ENCODE data around the gene KDM2A.
"Not testable (repeated sequence)": the region's sequence is repeated elsewhere in the genome, so short reads cannot be mapped to it uniquely, and the experiment has no call there.

The KDM2A gene

DNA sequence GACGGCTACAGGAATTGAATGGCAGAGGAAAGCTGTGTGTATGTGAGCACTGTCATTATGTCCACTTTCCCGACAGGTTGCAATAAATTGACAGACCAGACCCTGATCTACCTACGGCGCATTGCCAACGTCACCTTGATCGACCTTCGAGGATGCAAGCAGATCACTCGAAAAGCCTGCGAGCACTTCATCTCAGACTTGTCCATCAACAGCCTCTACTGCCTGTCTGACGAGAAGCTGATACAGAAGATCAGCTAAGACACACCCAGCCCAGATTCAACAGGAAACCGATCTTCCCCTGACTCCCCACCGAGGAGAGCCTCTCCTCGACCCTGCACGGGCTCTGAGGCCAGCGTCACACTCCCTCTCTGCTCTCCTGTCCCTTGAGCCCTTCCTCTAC, 135.7 kb downstream of the KDM2A start:
- FAIRE-seq (no peak), DNase-seq (ENCODE audit: insufficient read length, low spot score) (no peak)
- TF ChIP-seq POU2F2 (IDR thresholded peaks at IDR 0.05; ENCODE audit: low read depth, low read length) (no peak), SPI1 (IDR thresholded peaks at IDR 0.05; ENCODE audit: low read depth, low read length) (no peak), PAX5 (IDR thresholded peaks at IDR 0.05; ENCODE audit: insufficient read depth, low read length, severe bottlenecking) (no peak), TAF1 (IDR thresholded peaks at IDR 0.05; ENCODE audit: low read depth, low read length) (no peak), POLR2A (IDR thresholded peaks at IDR 0.05; ENCODE audit: low read depth, low read length) (no peak), POLR2AphosphoS5 (IDR thresholded peaks at IDR 0.05; ENCODE audit: low read depth, low read length) (no peak)

DNA sequence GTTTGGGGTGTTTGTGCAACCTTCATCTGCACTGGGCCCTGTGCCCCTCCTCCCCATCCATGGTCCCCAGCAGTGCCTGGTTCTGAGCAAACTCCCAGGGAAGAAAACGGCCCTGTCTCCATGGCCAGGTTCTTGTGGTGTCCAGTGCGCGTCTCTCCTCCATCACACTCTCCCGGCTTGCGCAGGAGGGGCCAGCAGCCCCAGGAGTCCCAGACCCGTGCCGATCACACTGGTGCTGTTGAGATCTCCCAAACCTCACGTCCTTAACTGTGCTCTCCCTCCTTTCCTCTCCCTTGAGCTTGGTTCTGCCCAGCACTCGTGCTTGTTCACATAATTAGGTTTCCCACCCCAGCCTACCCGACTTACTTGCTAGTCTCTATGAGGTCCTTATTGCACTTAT, 136.3 kb downstream of the KDM2A start:
- DNase-seq (ENCODE audit: insufficient read length, low spot score): no peak
- no peak for FAIRE-seq
- TF ChIP-seq POLR2AphosphoS5 (IDR thresholded peaks at IDR 0.05; ENCODE audit: low read depth, low read length) (0 out of 2 replicates have a peak, but pooled peaks have one; percentile 19), PAX5 (IDR thresholded peaks at IDR 0.05; ENCODE audit: insufficient read depth, low read length, severe bottlenecking) (no peak), POLR2A (IDR thresholded peaks at IDR 0.05; ENCODE audit: low read depth, low read length) (0 out of 2 replicates have a peak, but pooled peaks have one; percentile 16)

DNA sequence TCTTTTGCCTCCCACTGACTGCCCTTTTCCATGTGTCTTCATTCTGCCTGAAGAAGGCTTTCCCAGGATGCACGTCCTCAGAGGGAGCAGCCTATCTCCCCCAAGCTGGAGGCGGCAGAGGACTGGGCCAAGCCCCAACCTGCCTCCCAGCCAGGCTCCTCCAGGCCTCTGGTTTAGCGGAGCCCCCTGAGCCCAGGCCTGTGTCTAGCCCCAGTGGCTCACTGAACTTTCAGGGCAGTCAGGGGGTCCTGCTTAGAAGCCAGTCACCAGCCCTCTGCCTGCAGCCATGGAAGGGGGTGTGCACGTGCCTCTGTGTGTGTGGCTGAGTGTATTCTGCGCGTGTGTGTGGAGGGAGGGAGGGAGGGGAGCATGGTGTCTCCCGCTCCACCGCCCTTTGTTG, 136.8 kb downstream of the KDM2A start:
- DNase-seq (ENCODE audit: insufficient read length, low spot score) (no peak), FAIRE-seq (no peak)
- TF ChIP-seq SPI1 (IDR thresholded peaks at IDR 0.05; ENCODE audit: low read depth, low read length) (no peak), POLR2AphosphoS5 (IDR thresholded peaks at IDR 0.05; ENCODE audit: low read depth, low read length) (no peak), POLR2A (IDR thresholded peaks at IDR 0.05; ENCODE audit: low read depth, low read length) (no peak; the same call in 1 of the 2 replicates), POU2F2 (IDR thresholded peaks at IDR 0.05; ENCODE audit: low read depth, low read length) (no peak), TAF1 (IDR thresholded peaks at IDR 0.05; ENCODE audit: low read depth, low read length) (no peak), PAX5 (IDR thresholded peaks at IDR 0.05; ENCODE audit: insufficient read depth, low read length, severe bottlenecking) (no peak)

GRCh38 chr11:67256477-67257135, 137.5 kb downstream of the KDM2A start:
- FAIRE-seq: no peak
- TF ChIP-seq POLR2A (IDR thresholded peaks at IDR 0.05; ENCODE audit: low read depth, low read length) (no peak), POLR2AphosphoS5 (IDR thresholded peaks at IDR 0.05; ENCODE audit: low read depth, low read length) (peak; percentile 62; the same call in 1 of the 2 replicates)
- no peak for DNase-seq (ENCODE audit: insufficient read length, low spot score)

DNA sequence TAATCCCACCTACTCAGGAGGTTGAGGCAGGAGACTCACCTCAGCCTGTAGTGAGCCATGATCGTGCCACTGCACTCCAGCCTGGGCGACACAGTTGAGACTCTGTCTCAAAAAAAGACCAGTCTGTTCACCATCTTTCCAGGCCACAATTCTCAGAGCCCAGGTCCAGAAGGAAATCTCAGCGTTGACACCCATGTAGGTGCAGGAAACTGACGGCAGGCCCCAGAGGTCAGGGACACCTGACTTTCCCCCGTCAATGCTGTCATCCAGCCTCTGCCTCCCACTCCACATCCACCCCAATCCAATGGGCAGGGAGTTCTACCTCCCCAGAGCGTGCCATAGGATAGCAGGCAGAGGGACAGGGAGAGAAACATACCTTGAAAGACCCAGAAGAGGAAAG, 141.3 kb downstream of the KDM2A start:
- FAIRE-seq (no peak), DNase-seq (ENCODE audit: insufficient read length, low spot score) (no peak)
- no peak for TF ChIP-seq SPI1 (IDR thresholded peaks at IDR 0.05; ENCODE audit: low read depth, low read length)
- no peak for TF ChIP-seq POU2F2 (IDR thresholded peaks at IDR 0.05; ENCODE audit: low read depth, low read length)
- TF ChIP-seq PAX5 (IDR thresholded peaks at IDR 0.05; ENCODE audit: insufficient read depth, low read length, severe bottlenecking): no peak
- TF ChIP-seq POLR2AphosphoS5 (IDR thresholded peaks at IDR 0.05; ENCODE audit: low read depth, low read length): no peak
- TF ChIP-seq TAF1 (IDR thresholded peaks at IDR 0.05; ENCODE audit: low read depth, low read length): no peak
- TF ChIP-seq POLR2A (IDR thresholded peaks at IDR 0.05; ENCODE audit: low read depth, low read length): no peak

DNA sequence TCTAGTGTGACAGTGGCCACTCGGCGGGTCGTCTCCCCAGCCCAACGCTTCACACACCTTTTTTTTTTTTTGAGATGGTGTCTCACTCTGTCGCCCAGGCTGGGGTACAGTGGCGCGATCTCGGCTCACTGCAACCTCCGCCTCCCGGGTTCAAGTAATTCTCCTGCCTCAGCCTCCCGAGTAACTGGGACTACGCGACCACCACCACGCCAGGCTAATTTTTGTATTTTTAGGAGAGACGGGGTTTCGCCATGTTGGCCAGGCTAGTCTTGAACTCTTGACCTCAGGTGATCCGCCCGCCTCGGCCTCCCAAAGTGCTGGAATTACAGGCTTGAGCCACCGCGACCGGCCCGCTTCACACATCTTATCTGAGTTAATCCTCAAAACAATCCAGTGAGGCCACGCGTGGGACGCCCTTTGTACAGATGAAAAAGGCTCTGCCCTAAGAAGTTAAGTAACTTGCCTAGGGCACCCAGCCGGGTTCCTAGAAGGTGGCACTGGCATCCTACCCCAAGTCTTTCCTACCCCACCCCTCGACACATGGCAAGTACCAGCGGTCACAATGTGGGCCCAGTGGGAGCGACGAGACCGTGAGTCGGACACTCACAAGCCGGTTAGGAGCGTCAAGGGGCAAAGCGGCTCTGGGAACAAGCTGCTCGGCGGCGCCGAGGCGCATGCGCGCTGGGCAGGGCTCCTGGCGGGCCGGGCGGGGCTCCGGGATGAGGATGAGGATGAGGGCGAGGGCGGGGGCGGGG, 142.0 kb downstream of the KDM2A start:
- DNase-seq (ENCODE audit: insufficient read length, low spot score): not testable (repeated sequence)
- FAIRE-seq: peak; percentile 59

DNA sequence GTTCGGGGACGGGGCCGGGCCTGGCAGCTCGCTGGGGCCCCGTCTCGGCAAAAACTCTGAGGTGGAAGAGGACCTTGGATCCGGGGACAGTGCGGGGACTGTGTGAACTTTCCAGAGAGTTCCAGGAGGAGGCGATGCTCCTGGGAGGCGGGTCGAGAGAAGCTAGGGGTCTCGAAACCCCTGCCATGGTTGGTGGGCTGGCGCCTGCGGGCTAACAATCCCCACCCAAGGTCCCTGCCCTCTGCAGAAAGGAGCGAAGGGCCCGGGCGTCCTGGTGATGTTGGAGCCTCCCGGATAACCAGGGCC, 142.5 kb downstream of the KDM2A start:
- FAIRE-seq: no peak
- DNase-seq (ENCODE audit: insufficient read length, low spot score): no peak
- TF ChIP-seq POU2F2 (IDR thresholded peaks at IDR 0.05; ENCODE audit: low read depth, low read length): no peak

DNA sequence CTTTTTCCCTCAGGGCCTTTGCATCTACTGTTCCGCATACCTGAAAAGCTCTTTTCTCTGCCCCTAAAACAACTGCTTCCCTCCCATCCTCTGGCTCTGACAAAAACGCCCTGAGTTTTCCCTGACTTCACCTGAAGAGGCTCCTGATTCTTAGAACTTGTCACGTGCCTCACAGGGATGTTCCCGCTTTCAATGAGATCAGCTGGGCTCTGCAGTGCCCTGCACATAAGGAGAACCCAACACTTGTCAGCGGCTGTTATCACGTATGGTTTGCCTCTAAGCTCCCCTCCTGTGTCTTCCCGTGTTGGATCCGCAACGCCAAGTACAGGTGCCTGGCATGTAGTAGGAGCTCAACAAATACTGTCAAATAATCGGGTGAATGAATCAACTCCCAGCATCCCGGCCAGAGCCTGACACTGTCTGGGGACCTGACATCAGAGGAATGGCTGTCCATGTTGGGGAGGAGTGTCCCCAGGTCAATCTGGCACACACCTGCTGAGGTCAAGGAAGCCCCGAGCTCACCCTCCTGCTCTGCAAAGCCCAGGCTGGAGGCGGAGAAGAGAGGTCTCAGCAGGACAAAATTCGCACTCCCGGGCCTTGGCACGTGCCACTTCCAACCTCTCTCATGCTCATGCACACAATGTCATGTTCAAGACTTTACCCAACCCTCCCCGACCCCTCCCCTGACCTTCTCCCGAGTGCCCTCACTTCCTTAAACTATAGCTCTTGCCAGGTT, 143.1 kb downstream of the KDM2A start:
- peak; percentile 28 for FAIRE-seq
- no peak for DNase-seq (ENCODE audit: insufficient read length, low spot score)

GRCh38 chr11:67262731-67263675, 143.9 kb downstream of the KDM2A start:
- DNase-seq (ENCODE audit: insufficient read length, low spot score) (peak; percentile 79), FAIRE-seq (peak; percentile 91)
- TF ChIP-seq SPI1 (IDR thresholded peaks at IDR 0.05; ENCODE audit: low read depth, low read length): no peak
- no peak for TF ChIP-seq PAX5 (IDR thresholded peaks at IDR 0.05; ENCODE audit: insufficient read depth, low read length, severe bottlenecking)
- TF ChIP-seq TAF1 (IDR thresholded peaks at IDR 0.05; ENCODE audit: low read depth, low read length): no peak

More for the DNA sequence above, 143.1 kb downstream of the KDM2A start:
- TF ChIP-seq PAX5 (IDR thresholded peaks at IDR 0.05; ENCODE audit: insufficient read depth, low read length, severe bottlenecking) (no peak), TAF1 (IDR thresholded peaks at IDR 0.05; ENCODE audit: low read depth, low read length) (no peak), POU2F2 (IDR thresholded peaks at IDR 0.05; ENCODE audit: low read depth, low read length) (no peak), POLR2A (IDR thresholded peaks at IDR 0.05; ENCODE audit: low read depth, low read length) (no peak), SPI1 (IDR thresholded peaks at IDR 0.05; ENCODE audit: low read depth, low read length) (no peak), POLR2AphosphoS5 (IDR thresholded peaks at IDR 0.05; ENCODE audit: low read depth, low read length) (no peak)
